Measurements from ENCODE around the gene FCHSD2. TPM values are rescaled to one million over a fixed set of nuclear protein-coding genes. Genes with fewer than 3 reads are reported as not detected.
"Not testable (repeated sequence)": the region's sequence is repeated elsewhere in the genome, so short reads cannot be mapped to it uniquely, and the experiment has no call there.

The FCHSD2 gene
- total and polyA plus RNA-seq, 10 donors, result 30.2 to 129 (median 69.7) TPM

GRCh38 chr11:73034331-73034730 lies 107.8 kb downstream of the FCHSD2 start:
- Histone ChIP-seq H3K9me3 (peaks cover 0 to 3% (median 0%) of the 10 kb centered on the region in 8 donors), H3K36me3 (peaks cover 0 to 34% (median 2%) of the 10 kb centered on the region in 6 donors), H3K4me1 (peaks cover 6 to 59% (median 22%) of the 10 kb centered on the region in 6 donors), H3K27ac (peak overlapping the region in 5 of 8 donors; percentile 5 to 27 (median 23)), H3K4me3 (no peak overlapping the region), H3K27me3 (replicated peaks in 1 of 7) (no peaks in the 10 kb centered on the region)
- TF ChIP-seq POLR2A (IDR thresholded peaks at IDR 0.05) (no peak), POLR2AphosphoS5 (IDR thresholded peaks at IDR 0.05) (no peak)
- intact Hi-C loops (cut with DNase I; ENCODE audit: low total_unique reads), result no loop called here
- WGBS, 5 donors, result 35 to 40% (median 38%) methylated on average over 3 of the region's 3 CpGs
- DNase-seq, result no peak

DNA sequence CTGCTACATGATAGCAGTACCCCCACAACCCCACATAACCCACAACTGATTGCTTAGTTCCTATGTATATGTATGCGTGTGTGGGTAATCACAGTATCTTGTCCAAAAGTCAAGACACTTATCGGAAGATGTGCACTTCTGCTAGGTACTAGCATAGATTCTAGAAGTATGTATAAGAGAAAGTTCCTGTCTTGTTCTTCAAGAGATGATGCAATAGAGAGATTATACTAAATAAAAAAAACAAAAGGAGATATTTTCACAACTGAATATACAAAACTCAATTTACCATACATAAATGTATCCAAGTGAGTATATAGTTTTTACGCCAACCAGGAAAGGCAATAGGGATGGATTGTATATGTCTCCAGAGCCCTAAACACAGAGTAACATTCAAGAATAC lies 112.0 kb downstream of the FCHSD2 start:
- intact Hi-C loops (cut with DNase I; ENCODE audit: low total_unique reads), result no loop called here

GRCh38 chr11:73029403-73029802 lies 112.7 kb downstream of the FCHSD2 start:
- Histone ChIP-seq H3K9me3 (peaks cover 4 to 52% (median 40%) of the 10 kb centered on the region in 8 donors), H3K4me1 (peaks cover 3 to 67% (median 23%) of the 10 kb centered on the region in 6 donors), H3K27me3 (replicated peaks in 1 of 7) (no peaks in the 10 kb centered on the region), H3K36me3 (peaks cover 0 to 50% (median 13%) of the 10 kb centered on the region in 6 donors), H3K4me3 (peak overlapping the region in 1 of 8 donors; percentile 36), H3K27ac (peak overlapping the region in 7 of 8 donors; percentile 1 to 84 (median 70))
- no peak for DNase-seq
- intact Hi-C loops (cut with DNase I; ENCODE audit: low total_unique reads), result no loop called here
- WGBS, 5 donors, result 59 to 83% (median 70%) methylated on average over 2 of the region's 2 CpGs
- TF ChIP-seq POLR2A (IDR thresholded peaks at IDR 0.05) (no peak), CTCF (IDR thresholded peaks at IDR 0.05 in 8 of 11, conservative IDR thresholded peaks at IDR 0.05 in 3 of 11) (no peak), POLR2AphosphoS5 (IDR thresholded peaks at IDR 0.05) (no peak)

More for the DNA sequence above, 112.0 kb downstream of the FCHSD2 start:
- TF ChIP-seq POLR2AphosphoS5 (IDR thresholded peaks at IDR 0.05), result no peak
- no peak for TF ChIP-seq CTCF (IDR thresholded peaks at IDR 0.05 in 8 of 11, conservative IDR thresholded peaks at IDR 0.05 in 3 of 11)
- TF ChIP-seq POLR2A (IDR thresholded peaks at IDR 0.05), result no peak
- Histone ChIP-seq H3K9me3 (peaks cover 2 to 45% (median 33%) of the 10 kb centered on the region in 8 donors), H3K36me3 (peaks cover 0 to 43% (median 11%) of the 10 kb centered on the region in 6 donors), H3K4me1 (peaks cover 3 to 75% (median 29%) of the 10 kb centered on the region in 6 donors), H3K4me3 (peak overlapping the region in 1 of 8 donors; percentile 36), H3K27ac (peak overlapping the region in 4 of 8 donors; percentile 70 to 84 (median 76)), H3K27me3 (replicated peaks in 1 of 7) (no peaks in the 10 kb centered on the region)
- 94 to 98% (median 96%) methylated on average over 3 of the region's 3 CpGs for WGBS, 5 donors
- no peak for DNase-seq

DNA sequence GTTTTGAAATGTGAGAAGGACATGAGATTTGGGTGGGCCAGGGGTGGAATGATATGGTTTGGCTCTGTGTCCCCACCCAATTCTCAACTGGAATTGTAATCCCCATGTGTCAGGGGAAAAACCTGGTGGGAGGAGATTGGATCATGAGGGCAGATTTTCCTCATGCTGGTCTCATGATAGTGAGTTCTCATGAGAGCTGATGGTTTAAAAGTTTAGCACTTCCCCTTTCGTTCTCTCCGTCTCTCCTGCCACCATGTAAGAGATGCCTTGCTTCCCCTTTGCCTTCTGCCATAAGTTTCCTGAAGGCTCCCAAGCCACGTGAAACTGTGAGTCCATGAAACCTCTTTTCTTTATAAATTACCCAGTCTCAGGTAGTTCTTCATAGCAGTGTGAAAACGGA lies 113.5 kb downstream of the FCHSD2 start:
- 38 to 61% (median 53%) methylated on average over 4 of the region's 4 CpGs for WGBS, 5 donors
- H3K9me3 ChIP-seq, result peaks cover 5 to 60% (median 48%) of the 10 kb centered on the region in 8 donors
- intact Hi-C loops (cut with DNase I; ENCODE audit: low total_unique reads), result no loop called here
- TF ChIP-seq CTCF (IDR thresholded peaks at IDR 0.05 in 8 of 11, conservative IDR thresholded peaks at IDR 0.05 in 3 of 11) (no peak), POLR2AphosphoS5 (IDR thresholded peaks at IDR 0.05) (peak in 1 of 3 donors; percentile 27), POLR2A (IDR thresholded peaks at IDR 0.05) (no peak)
- peak overlapping the region in 7 of 8 donors; percentile 1 to 84 (median 70) for H3K27ac ChIP-seq
- no peaks in the 10 kb centered on the region for H3K27me3 ChIP-seq (replicated peaks in 1 of 7)
- peak overlapping the region in 1 of 8 donors; percentile 36 for H3K4me3 ChIP-seq
- DNase-seq, result no peak
- peaks cover 0 to 59% (median 18%) of the 10 kb centered on the region in 6 donors for H3K4me1 ChIP-seq
- H3K36me3 ChIP-seq, result peaks cover 0 to 58% (median 14%) of the 10 kb centered on the region in 6 donors

DNA sequence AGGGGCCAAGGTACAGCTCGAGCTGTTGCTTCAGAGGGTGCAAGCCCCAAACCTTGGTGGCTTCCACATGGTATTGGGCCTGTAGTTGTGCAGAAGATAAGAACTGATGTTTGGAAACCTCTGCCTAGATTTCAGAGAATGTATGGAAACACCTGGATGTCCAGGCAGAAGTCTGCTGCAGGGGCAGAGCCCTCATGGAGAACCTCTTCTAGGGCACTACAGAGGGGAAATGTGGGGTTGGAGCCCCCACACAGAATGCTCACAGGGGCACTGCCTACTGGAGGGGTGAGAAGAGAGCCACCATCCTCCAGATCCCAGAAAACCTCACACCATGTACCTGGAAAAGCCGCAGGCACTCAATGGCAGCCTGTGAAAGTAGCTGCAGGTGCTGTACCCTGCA lies 114.3 kb downstream of the FCHSD2 start:
- DNase-seq; H3K27me3 ChIP-seq (replicated peaks in 1 of 7); intact Hi-C loops (cut with DNase I; ENCODE audit: low total_unique reads): not testable (repeated sequence)
- H3K27ac ChIP-seq, result peak overlapping the region; percentile 1 to 84 (median 70)
- peaks cover 0 to 52% (median 17%) of the 10 kb centered on the region in 6 donors for H3K4me1 ChIP-seq
- H3K4me3 ChIP-seq, result peak overlapping the region in 1 of 8 donors; percentile 36
- 88 to 98% (median 95%) methylated on average over 2 of the region's 2 CpGs for WGBS, 5 donors
- H3K36me3 ChIP-seq, result peaks cover 0 to 61% (median 14%) of the 10 kb centered on the region in 6 donors
- H3K9me3 ChIP-seq, result peaks cover 5 to 68% (median 53%) of the 10 kb centered on the region in 8 donors
